Activated T-cell treated with anti-CD3 and anti-CD28 coated beads for 24 hours (primary cell): ENCODE measurements around the gene KLC1.
"Not testable (repeated sequence)": the region's sequence is repeated elsewhere in the genome, so short reads cannot be mapped to it uniquely, and the experiment has no call there.

Source experiments
- DNase-seq: peaks from one replicate; pipeline ENCODE4 v3.0.0-alpha.2; 2020; ENCODE audit warnings: low read depth

KLC1 gene

DNA sequence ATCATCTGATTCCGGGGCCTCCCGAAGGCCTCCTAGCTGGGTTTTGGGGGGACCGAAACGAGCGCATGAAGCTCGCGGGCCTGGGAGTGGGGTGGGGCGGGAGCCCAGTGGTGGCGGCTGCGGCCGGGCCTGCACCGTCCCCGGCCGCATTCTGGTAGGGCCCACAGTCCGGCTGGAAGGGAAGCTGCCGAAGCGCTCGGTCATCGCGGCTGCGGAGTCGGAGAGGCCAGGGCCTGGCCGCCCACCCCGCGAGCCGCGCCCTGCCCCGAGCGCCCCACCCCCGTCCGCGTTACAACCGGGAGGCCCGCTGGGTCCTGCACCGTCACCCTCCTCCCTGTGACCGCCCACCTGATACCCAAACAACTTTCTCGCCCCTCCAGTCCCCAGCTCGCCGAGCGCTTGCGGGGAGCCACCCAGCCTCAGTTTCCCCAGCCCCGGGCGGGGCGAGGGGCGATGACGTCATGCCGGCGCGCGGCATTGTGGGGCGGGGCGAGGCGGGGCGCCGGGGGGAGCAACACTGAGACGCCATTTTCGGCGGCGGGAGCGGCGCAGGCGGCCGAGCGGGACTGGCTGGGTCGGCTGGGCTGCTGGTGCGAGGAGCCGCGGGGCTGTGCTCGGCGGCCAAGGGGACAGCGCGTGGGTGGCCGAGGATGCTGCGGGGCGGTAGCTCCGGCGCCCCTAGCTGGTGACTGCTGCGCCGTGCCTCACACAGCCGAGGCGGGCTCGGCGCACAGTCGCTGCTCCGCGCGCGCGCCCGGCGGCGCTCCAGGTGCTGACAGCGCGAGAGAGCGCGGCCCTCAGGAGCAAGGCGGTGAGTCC is at the start of gene KLC1:
Gene KLC1 (plus strand): TSS at position 528 of the 819 bp plus-strand sequence. CDS start 25,354 bp downstream, outside the sequence.
- DNase-seq: peak; percentile 81

DNA sequence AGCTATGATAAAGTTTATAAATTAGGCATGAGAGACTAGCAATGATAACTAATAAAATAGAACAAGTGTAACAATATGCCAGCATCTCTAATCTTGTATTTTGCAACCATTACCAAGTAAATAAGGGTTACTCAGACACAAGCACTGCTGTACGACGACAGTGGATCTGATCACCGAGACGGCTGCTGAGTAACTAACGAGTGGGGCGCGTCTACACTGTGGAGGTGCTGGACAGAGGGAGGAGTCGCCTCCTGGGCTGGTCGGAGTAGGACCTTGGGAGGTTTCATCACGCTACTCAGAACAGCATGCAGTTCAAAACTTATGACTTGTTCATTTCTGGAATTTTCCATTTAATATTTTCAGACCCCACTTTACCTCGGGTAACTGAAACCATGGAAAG is 47.8 kb upstream of the KLC1 start:
- DNase-seq: no peak

DNA sequence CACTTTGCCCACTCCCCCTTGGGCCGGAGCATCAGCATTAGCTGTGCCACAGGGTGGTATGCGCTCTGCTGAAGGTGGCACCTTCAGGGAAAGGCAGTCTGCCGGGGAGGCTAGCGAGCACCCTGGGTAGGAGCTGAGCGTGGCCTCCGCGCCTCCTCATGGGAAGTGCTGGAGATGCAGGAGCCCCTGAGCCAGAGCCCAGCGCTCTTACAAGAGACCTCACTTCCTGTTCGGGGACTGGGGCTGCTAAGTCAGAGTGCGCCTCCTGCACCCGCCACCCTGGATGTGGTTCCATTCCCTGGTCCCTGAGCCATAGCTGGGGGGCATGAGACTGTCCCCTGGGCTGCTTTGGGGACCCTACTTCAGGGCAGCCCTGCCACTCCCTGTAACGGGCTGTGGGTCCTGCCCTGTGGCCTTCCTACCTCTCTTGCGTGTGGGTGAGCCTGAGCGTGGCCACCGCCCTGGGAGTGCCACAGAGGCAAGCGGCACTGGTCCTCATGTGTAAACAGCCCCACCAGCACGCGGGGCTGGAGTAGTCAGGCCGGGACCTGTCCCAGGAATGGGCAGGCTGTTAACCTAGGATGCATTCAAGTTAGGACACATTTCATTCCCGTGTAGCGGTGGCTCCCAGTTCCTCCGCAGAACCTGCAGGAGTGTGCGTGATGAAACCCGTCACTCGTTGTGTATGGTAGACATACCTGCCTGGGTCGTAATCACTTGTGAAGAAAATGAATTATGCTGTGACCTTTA is 46.9 kb upstream of the KLC1 start:
- DNase-seq: no peak

DNA sequence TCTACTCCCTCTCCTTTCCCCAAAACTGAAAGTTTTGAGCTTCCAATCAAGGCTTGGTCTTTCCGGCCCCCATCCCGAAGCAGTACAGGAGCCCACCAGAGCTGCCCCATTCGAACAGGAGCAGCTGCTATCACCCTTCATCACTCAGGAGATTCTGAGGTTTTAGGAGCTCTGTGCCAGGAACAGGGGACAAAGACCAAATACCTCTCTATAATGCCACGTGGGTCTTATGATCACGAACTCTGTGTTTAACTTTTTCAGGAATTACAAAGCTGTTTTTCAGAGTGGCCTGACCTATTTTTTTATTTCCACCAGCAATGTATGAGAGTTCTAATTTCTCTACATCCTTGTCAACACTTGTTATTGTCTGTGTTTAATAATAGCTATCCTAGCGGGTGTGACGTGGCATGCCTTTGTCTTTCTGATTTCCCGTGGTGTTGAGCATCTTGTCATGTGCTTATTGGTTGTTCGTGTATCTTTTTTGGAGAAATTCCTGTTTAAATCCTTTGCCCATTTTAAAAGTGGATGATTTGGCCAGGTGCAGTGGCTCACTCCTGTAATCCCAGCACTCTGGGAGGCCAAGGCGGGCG is 44.6 kb upstream of the KLC1 start:
- DNase-seq: no peak

DNA sequence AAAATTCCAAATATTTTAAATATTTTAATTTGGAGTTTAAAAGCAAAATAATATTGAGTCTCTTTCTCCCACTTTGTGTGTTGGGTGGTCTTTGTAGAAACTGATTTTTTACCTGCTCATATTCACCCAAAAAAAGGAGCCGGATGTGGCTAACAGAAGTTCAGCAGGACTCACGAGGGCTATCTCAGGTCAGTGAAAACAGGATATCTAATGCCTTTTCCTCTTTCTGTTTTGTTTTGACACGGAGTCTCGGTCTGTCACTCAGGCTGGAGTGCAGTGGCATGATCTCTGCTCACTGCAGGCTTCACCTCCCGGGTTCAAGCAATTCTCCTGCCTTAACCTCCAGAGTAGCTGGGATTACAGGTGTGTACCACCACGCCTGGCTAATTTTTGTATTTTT is 35.4 kb upstream of the KLC1 start:
- no peak for DNase-seq

DNA sequence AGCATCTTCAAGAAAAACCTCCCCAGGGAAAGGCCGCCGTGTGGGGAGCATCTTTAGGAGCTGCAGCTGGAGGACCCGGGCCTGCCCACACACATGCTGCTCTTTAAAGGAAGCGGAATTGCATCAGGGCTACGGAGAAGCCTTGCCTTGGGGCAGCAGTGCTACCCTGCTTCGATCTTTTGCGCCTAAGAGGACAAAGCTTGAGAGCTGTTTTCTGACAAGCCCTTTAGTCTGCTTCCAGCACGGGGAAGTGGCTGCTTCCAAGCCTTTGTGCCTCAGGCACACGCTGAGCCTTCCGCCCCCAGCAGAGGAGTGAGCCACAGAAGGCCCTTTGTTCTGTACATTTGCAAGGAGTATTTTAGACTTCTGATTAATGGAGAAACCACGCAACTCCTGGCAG is 34.7 kb upstream of the KLC1 start:
- DNase-seq: no peak

DNA sequence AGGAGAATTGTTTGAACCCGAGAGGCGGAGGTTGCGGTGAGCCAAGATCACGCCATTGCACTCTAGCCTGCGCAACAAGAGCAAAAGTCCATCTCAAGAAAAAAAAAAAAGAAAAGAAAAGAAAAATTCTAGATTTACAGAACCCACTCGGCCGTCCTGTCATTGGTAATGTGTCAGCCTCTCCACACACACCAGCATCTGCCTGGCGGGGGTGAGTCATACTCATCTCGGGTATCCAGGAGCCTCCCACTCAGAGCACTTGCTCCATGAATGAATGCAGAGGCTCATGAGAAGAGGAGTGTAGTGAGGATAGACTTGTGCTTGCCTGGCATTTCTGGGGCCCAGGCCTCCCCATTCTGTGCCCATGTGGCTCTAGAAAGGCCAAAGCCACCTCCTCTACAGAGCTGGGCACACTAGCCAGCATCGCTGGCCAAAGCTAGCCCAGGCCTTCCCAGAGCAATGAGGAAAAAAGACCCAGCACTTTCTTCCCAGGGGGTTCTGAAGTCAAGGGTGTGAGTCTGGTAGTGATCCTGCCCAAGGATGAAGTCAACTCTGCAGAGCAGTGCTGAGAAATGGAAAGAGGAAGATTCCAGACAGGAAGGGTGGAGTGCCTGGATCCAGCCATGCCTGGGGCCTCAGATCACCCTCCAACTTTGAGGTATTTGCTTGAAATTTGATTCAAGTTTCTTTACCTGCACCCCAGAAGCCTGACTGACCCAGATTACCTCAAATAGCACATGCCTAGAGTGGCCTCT is 31.2 kb upstream of the KLC1 start:
- DNase-seq: no peak

DNA sequence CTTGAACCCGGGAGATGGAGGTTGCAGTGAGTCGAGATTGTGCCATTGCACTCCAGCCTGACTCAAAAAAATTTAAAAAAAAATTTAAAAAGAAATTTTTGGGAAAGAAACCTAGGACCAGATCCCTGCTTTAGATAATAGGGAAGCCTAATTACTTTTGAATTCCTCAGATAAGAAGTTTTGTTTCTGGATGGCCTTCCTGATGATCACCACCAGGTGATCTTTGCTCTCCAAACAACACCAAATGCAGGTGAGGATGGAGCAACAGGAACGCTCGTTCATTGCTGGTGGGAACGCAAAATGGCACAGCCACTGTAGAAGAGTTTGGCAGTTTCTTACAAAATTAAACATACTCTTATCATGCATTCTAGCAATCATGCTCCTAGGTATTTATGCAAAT is 28.5 kb upstream of the KLC1 start:
- no peak for DNase-seq

DNA sequence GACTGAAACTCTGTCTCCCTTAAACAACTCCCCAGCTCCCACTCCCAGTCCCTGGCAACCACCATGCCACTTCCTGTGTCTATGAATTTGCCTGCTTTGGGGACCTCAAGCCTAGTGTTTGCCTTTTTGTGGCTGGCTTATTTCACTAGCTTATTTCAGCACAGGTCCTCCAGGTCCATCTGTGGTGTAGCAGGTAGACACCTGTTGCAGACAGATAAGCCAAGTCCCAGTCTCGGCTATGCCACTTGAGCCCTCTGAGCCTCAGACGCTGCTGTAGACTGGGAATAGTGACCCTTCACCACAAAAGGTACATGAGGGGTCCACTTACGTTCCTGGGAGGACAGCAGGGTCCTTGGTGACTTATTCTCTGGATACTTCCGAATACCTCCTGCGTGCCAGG is 24.4 kb upstream of the KLC1 start:
- DNase-seq: no peak

DNA sequence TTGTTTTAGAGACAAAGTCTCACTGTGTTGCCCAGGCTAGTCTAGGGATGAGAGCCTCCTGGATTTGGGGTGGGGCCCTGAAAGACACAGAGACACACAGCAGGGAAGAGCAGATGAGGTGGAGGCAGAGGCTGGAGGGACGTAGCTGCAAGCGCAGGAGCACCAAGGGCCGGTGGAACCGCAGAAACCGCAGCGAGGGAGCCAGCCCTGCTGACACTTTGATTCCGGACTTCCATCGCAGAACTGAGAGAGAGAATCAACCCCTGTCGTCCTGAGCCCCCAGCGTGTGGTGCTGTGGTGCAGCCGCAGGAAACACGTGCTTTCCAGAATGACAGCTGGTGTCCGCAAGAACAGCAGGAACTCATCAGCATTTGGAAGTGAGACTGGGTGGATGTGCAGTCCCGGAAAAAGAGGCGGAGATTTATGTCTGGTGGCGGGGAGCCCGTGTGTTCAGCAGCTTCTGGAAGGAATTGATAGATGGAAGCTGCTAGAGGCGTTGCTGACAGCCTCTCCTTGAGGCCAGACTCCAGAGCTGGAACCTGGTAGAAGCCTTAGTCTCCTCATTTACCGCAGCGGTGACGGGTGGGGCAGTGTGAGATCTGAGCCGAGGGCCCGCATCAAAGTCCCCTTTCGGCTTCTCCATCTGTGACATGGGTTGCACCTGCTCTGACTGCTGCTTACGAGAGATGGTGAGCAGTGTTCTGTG is 21.9 kb upstream of the KLC1 start:
- DNase-seq: peak; percentile 32

DNA sequence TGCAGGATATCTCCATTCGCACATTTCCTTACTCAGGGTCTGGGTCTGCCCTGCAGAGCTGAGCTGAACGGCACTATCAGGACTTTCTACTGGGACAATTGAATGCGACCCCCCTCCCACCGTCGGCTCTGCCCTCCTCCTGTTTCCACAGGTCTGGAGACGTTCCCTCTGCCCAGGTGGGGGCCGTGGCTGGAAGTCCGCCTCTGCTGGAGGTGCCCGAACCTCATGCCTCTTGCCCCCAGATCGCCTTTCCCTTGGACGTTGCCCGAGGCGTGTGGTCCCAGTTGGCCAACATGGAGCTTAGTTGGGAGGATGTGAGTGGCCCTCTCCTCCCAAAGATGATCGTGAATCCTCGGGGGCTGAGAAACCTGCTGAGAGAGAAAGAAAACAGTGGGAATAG is 21.2 kb upstream of the KLC1 start:
- no peak for DNase-seq

DNA sequence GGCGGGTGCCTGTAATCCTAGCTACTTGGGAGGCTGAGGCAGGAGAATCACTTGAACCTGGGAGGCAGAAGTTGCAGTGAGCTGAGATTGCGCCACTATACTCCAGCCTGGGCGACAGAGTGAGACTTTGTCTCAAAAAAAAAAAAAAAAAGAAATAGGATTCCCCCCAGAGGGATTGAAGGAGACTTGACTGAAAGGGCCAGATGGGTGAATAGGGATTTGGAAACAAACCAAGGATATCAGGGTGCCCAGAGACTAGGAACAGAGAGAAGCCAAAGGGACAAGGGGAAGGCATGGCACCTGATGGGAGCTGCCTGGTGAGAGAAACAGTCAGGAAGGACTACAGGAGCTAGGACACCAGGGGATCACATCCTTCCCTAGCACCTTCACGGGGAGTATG is 19.9 kb upstream of the KLC1 start:
- not testable (repeated sequence) for DNase-seq

DNA sequence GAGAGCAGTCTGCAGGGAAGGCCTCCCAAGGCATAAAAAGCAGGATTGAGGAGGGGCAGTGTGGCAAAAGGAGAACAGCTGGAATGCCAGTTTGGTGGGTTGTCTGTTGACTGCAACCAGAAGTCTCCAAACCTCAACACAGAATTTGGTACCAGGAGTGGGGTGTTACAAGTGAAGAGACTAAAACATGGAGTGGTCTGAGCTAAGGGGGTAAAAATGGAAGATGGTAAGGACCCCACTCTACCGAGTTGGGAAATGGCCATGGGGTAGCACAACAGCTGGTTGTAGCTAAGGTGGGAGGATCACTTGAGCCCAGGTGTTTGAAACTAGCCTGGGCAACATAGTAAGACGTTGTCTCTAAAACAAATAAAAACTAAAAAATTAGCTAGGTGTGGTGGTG is 17.8 kb upstream of the KLC1 start:
- DNase-seq: no peak

DNA sequence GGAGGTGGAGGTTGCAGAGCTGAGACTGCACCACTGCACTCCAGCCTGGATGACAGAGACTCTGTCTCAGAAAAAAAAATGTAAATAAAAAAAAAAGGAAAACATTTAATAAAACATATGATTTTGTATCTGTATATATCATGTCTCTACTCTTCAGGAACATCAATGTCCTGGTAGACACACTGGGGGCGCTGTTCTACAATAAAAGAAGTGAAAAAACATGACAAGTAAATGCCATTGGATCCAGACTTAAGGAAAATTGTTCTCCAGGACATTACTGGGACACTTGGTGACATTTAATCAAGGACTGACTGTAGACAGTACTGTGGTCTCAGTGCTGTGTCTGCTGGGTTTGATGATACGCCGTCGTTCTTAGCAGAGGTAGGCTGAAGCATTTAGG is 15.5 kb upstream of the KLC1 start:
- no peak for DNase-seq

DNA sequence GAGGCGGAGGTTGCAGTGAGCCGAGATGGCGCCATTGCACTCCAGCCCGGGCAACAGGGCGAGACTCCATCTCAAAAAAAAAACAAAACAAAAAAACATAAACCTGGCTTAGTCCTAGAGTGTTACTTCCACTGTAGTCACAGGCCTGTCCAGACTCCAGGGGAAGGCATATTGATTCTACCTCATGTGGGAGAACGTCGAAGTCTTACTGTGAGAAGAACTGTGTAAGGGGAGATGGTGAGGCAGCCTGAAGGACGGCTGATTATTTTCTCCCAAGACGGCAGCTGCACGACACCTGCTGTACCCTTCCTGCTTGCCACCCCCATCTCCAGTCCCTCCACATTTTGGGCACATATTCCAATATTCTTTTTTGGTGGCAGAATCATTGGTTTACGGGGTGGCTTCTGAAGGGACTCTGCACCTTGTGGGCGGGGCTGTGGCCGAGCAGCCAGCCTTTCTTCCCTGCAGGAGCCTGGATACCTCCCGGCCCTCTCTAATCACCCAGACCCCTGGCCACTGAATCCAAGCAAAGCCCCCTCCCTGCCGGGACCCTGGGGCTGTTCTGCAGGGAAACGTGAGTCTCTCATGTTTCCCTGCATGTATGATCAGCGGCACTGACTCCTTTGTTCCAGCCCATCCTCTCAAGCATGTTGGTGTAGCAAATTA is 12.2 kb upstream of the KLC1 start:
- DNase-seq: no peak

DNA sequence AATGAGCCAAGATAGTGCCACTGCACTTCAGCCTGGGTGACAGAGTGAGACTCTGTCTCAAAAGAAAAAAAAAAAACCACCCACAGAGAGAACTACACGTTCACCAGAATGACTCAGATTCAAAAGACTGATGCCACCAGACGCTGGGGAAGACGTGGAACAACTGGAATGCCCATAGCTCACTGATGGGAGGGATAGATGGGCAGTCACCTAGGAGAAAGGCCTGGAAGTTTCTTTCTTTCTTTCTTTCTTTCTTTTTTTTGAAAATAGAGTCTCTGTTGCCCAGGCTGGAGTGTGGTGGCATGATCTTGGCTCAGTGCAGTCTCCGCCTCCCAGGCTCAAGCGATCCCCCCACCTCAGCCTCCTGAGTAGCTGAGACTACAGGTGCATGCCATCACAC is 10.0 kb upstream of the KLC1 start:
- DNase-seq: no peak

DNA sequence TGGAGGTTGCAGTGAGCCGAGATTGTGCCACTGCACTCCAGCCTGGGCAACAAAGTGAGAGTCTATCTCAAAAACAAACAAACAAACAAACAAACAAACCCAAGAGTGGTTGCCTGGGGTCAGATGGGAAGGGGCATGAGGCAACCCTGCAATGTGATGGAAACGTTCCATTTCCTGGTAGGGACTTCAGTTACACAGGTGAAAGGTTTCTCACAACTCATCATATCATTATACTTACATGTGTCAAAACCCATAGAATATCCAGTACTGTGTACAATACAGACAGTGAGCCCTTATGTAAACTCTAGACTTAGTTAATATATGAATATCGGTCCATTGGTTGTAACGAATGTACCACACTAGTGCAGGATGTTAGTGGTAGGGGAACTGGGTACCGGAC is 7.2 kb upstream of the KLC1 start:
- no peak for DNase-seq

DNA sequence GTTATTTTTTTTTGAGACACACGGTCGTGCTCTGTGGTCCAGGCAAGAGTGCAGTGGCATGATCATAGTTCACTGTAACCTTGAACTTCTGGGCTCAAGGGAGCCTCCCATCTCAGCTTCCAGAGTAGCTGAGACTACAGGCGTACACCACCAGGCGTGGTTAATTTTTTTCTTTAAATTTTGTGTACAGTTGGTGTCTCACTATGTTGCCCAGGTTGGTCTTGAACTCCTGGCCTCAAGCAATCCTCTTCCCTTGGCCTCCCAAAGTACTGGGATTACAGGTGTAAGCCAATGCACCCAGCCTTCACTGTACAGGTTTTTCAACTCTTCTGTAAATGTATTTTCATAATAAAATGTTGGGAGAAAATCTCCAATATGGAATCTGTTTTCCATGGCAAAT is 5.7 kb upstream of the KLC1 start:
- no peak for DNase-seq

DNA sequence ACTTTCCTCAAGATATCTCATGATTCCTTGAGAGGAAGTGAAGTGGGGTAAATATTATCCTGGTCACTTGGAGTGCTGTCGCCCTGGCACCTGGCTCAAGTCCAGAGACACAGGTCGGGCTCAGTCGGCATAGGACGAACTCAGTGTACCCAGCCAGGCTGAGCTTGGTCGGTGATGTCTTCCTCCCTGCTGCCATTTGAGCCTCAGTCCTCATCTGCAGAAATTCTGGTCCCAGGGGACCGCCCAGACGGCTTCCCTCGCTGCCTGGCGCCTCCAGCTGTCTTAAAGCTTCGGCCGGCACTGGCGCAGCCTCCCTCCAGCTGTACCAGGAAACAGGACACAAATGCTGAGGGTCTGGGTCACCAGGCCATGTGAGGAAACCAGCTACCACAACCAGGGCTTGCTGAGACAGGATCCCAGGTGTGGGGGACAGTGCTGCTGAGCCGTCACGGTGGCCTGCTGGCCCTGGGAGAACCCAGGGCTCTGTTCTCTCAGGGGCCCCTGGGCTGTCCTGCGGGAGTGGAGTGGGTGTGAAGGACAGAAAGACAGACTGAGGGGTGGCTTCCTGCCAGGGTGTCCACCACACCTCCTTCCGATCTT is 5.0 kb upstream of the KLC1 start:
- DNase-seq: no peak

DNA sequence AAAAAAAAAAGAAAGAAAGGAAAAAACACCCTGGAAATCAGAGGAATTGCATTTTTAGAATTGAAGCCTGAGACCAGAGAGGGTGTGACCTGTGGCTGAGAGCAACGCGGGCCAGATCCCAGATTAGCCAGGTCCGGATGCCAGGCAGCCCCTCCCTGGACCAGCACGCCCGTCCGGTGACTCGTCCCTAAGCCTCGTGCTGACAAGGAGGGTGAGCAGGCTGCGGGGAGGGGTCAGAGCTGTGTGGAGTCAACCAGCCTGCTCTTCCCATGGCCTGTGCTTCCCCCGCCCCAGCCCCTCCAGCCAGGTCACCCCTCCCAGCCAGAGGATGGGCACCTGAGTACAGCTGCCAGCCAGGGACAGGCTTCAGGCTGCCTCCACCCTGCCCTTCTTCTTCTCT is 4.2 kb upstream of the KLC1 start:
- no peak for DNase-seq
